SK-N-DZ (cell line): ENCODE measurements around the gene WWP2.

Experiments
- DNase-seq: peaks from one replicate; pipeline ENCODE4 v3.0.0-alpha.2; 2015; ENCODE audit warnings: low spot score

The WWP2 gene

GRCh38 chr16:69924777-69925191 is 162.7 kb downstream of the WWP2 start:
- no peak for DNase-seq

GRCh38 chr16:69925311-69925710 is 163.2 kb downstream of the WWP2 start:
- no peak for DNase-seq

GRCh38 chr16:69926241-69926640 is 164.1 kb downstream of the WWP2 start:
- no peak for DNase-seq

- no peak for DNase-seq
These were observed 165.1 kb downstream of the WWP2 start for GRCh38 chr16:69927056-69927757.

- DNase-seq, result no peak
These were observed 166.8 kb downstream of the WWP2 start for GRCh38 chr16:69928856-69929400.

GRCh38 chr16:69929480-69929879 is 167.3 kb downstream of the WWP2 start:
- no peak for DNase-seq

GRCh38 chr16:69930117-69930776 is 168.1 kb downstream of the WWP2 start:
- DNase-seq, result peak; percentile 57

GRCh38 chr16:69931631-69932030 is 169.5 kb downstream of the WWP2 start:
- no peak for DNase-seq

GRCh38 chr16:69932228-69932627 is 170.1 kb downstream of the WWP2 start:
- DNase-seq, result no peak

GRCh38 chr16:69932691-69933392 is 170.7 kb downstream of the WWP2 start:
- no peak for DNase-seq

- no peak for DNase-seq
These were observed 171.9 kb downstream of the WWP2 start for GRCh38 chr16:69934044-69934443.

GRCh38 chr16:69934751-69935150 is 172.6 kb downstream of the WWP2 start:
- DNase-seq, result no peak

GRCh38 chr16:69935278-69935711 is 173.2 kb downstream of the WWP2 start:
- no peak for DNase-seq

- no peak for DNase-seq
These were observed 173.6 kb downstream of the WWP2 start for GRCh38 chr16:69935740-69936139.

- DNase-seq, result no peak
These were observed 174.1 kb downstream of the WWP2 start for GRCh38 chr16:69936252-69936651.

GRCh38 chr16:69936751-69937211 is 174.6 kb downstream of the WWP2 start:
- DNase-seq, result no peak

GRCh38 chr16:69937465-69937951 is 175.4 kb downstream of the WWP2 start:
- no peak for DNase-seq

GRCh38 chr16:69938981-69939820 is 177.1 kb downstream of the WWP2 start:
- DNase-seq, result no peak

GRCh38 chr16:69939821-69940585 is 177.9 kb downstream of the WWP2 start:
- DNase-seq, result no peak

- DNase-seq, result no peak
These were observed 178.5 kb downstream of the WWP2 start for GRCh38 chr16:69940676-69941075.
